PC-3 (cell line): ENCODE results near the gene SMAD7. TPM values are rescaled to one million over a fixed set of nuclear protein-coding genes. Genes with fewer than 3 reads are reported as not detected.
A peak's percentile ranks its signal among the peaks of the same experiment; 100 is the strongest.

Experiments used
- ATAC-seq: fragments of 200-7000 bp; cut with Tn5 transposase; 2 replicates; pipeline ENCODE4 v1.9.1; 2020; ENCODE audit warnings: mild to moderate bottlenecking, moderate library complexity
- BruUV-seq: library from RNA; stranded (reverse); fragments of 400-500 nt; replicated peaks from 2 replicates; lab custom pipeline; 2021; lab: Mats Ljungman, UMichigan
- CTCF ChIA-PET: fragments of 300-600 bp; sonication (Branson Sonifier 250); formaldehyde crosslinking; loops from one replicate; lab custom pipeline; 2022; ENCODE audit warnings: antibody characterized with exemption; lab: Charles Lee
- POLR2A ChIA-PET: fragments of 300-600 bp; sonication (Branson Sonifier 250); formaldehyde crosslinking; loops from one replicate; lab custom pipeline; 2022; ENCODE audit warnings: antibody characterized with exemption; ENCODE audit not compliant: unreplicated experiment; lab: Charles Lee
- DNase-seq: peaks from one replicate; pipeline ENCODE4 v3.0.0-alpha.2; 2015
- H2AFZ ChIP-seq: fragments of 300-600 bp; sonication (generic); 2 replicates; pipeline ENCODE4 v1.6.0; 2016; ENCODE audit warnings: antibody characterized with exemption, low read length
- H3F3A ChIP-seq: fragments of 300-600 bp; sonication (generic); one replicate; pipeline ENCODE4 v1.6.0; 2017; ENCODE audit warnings: antibody characterized with exemption, low read length, control low read depth, mild to moderate bottlenecking; ENCODE audit not compliant: unreplicated experiment
- H3K27ac ChIP-seq: fragments of 300-600 bp; sonication (generic); 2 replicates; pipeline ENCODE4 v1.5.1; 2016; ENCODE audit warnings: mild to moderate bottlenecking, low read length
- H3K27me3 ChIP-seq: fragments of 300-600 bp; sonication (generic); 2 replicates; pipeline ENCODE4 v1.6.1; 2016; ENCODE audit warnings: low read length, mixed read lengths
- H3K36me3 ChIP-seq: fragments of 300-600 bp; sonication (generic); 2 replicates; pipeline ENCODE4 v1.6.1; 2016; ENCODE audit warnings: low read depth, mixed run types, low read length, mixed read lengths
- H3K4me1 ChIP-seq: fragments of 300-600 bp; sonication (generic); 2 replicates; pipeline ENCODE4 v1.5.1; 2016; ENCODE audit warnings: low read length; ENCODE audit not compliant: insufficient read depth
- H3K4me2 ChIP-seq: fragments of 300-600 bp; sonication (generic); 2 replicates; pipeline ENCODE4 v1.6.0; 2016; ENCODE audit warnings: low read length
- H3K4me3 ChIP-seq: fragments of 300-600 bp; sonication (generic); 2 replicates; pipeline ENCODE4 v1.5.1; 2016; ENCODE audit warnings: mild to moderate bottlenecking, low read length, mixed read lengths
- H3K79me2 ChIP-seq: fragments of 300-600 bp; sonication (generic); 2 replicates; pipeline ENCODE4 v1.6.1; 2017; ENCODE audit warnings: low read length, mixed read lengths
- H3K9ac ChIP-seq: fragments of 300-600 bp; sonication (generic); 2 replicates; pipeline ENCODE4 v1.6.0; 2016; ENCODE audit warnings: mild to moderate bottlenecking, low read length
- H3K9me2 ChIP-seq: fragments of 300-600 bp; sonication (generic); replicated peaks from 2 replicates; pipeline ENCODE4 v1.6.1; 2016; ENCODE audit warnings: mixed run types, low read length, mixed read lengths
- H3K9me3 ChIP-seq: fragments of 300-600 bp; sonication (generic); 2 replicates; pipeline ENCODE4 v1.6.1; 2016; ENCODE audit warnings: low read length, mixed read lengths
- H4K20me1 ChIP-seq: fragments of 300-600 bp; sonication (generic); 2 replicates; pipeline ENCODE4 v1.6.1; 2016; ENCODE audit warnings: low read length, mixed read lengths
- CTCF ChIP-seq: fragments of 300-600 bp; sonication (generic); conservative IDR thresholded peaks from 2 replicates; pipeline ENCODE4 v1.5.1; 2017; ENCODE audit warnings: antibody characterized with exemption, low read depth, mild to moderate bottlenecking, low read length
- EZH2 ChIP-seq: fragments of 300-600 bp; sonication (generic); IDR thresholded peaks from one replicate; pipeline ENCODE4 v1.6.1; 2017; ENCODE audit warnings: antibody characterized with exemption, mild to moderate bottlenecking, low read length; ENCODE audit not compliant: unreplicated experiment
- EZH2phosphoT487 ChIP-seq: fragments of 300-600 bp; sonication (generic); IDR thresholded peaks from 2 replicates; pipeline ENCODE4 v1.6.1; 2018; ENCODE audit warnings: mild to moderate bottlenecking, antibody characterized with exemption, low read length, borderline replicate concordance
- intact Hi-C: fragments of 100-400 bp; cut with micrococcal nuclease; formaldehyde crosslinking; loops from 2 replicates; pipeline ENCODE4 v1.9.0; 2023
- total RNA-seq: library from RNA; depleted of rRNA; stranded (reverse); fragments of >200 nt; gene quantifications from 2 replicates; pipeline ENCODE4 v1.2.3, GENCODE V29; 2014

The SMAD7 gene
- total RNA-seq, 1 experiment from 2014 or later = 9.4 TPM

- intact Hi-C loops = no loop called here
- H4K20me1 ChIP-seq = no peaks in the 10 kb centered on the region
- no peak overlapping the region for H2AFZ ChIP-seq
- no peak for ATAC-seq
- ChIA-PET POLR2A (no interaction called here), CTCF (no interaction called here)
- H3K27me3 ChIP-seq = no peaks in the 10 kb centered on the region
- H3K27ac ChIP-seq = no peak overlapping the region
- no peaks in the 10 kb centered on the region for H3K9me2 ChIP-seq
- no peak overlapping the region for H3K4me3 ChIP-seq
- no peaks in the 10 kb centered on the region for H3K4me1 ChIP-seq
- H3K9ac ChIP-seq = no peak overlapping the region
- H3K36me3 ChIP-seq = no peaks in the 10 kb centered on the region
- DNase-seq = no peak
- H3K9me3 ChIP-seq = no peaks in the 10 kb centered on the region
- TF ChIP-seq CTCF = no peak
- TF ChIP-seq EZH2 = no peak
- TF ChIP-seq EZH2phosphoT487 = no peak
- BruUV-seq = no TSS peak
- no peaks in the 10 kb centered on the region for H3K79me2 ChIP-seq
- H3F3A ChIP-seq = no peaks in the 10 kb centered on the region
- no peak overlapping the region for H3K4me2 ChIP-seq
These were observed 27.1 kb upstream of the SMAD7 start for GRCh38 chr18:48977914-48978313.

GRCh38 chr18:48975817-48976649, 25.3 kb upstream of the SMAD7 start:
- H2AFZ ChIP-seq = no peak overlapping the region
- peak overlapping the region; percentile 10; the same call in 1 of the 2 replicates for H3K9ac ChIP-seq
- no peak overlapping the region for H3K27ac ChIP-seq
- ATAC-seq (peak; percentile 84), DNase-seq (peak; percentile 58)
- no peaks in the 10 kb centered on the region for H4K20me1 ChIP-seq
- no peak for TF ChIP-seq CTCF
- TF ChIP-seq EZH2phosphoT487 = no peak
- no peak for TF ChIP-seq EZH2
- intact Hi-C loops = loop anchor here (1.0 kb wide), 1 partner anchor 18 kb away; no protein-coding TSS in a partner anchor
- no peaks in the 10 kb centered on the region for H3K27me3 ChIP-seq
- no peaks in the 10 kb centered on the region for H3K36me3 ChIP-seq
- no peaks in the 10 kb centered on the region for H3K9me3 ChIP-seq
- POLR2A ChIA-PET = no interaction called here
- no peaks in the 10 kb centered on the region for H3K9me2 ChIP-seq
- CTCF ChIA-PET = no interaction called here
- no TSS peak for BruUV-seq
- H3K4me3 ChIP-seq = peak overlapping the region; percentile 61
- H3K4me2 ChIP-seq = peak overlapping the region; percentile 79
- no peaks in the 10 kb centered on the region for H3K4me1 ChIP-seq
- H3F3A ChIP-seq = no peaks in the 10 kb centered on the region
- no peaks in the 10 kb centered on the region for H3K79me2 ChIP-seq

- ChIA-PET POLR2A (no interaction called here), CTCF (no interaction called here)
- Histone ChIP-seq H3K4me1 (no peaks in the 10 kb centered on the region), H3K27ac (no peak overlapping the region), H3K4me3 (peak overlapping the region; percentile 61), H2AFZ (peak overlapping the region; percentile 45; the same call in 1 of the 2 replicates), H4K20me1 (no peaks in the 10 kb centered on the region), H3K9me3 (no peaks in the 10 kb centered on the region), H3K36me3 (no peaks in the 10 kb centered on the region), H3K9me2 (no peaks in the 10 kb centered on the region), H3K27me3 (no peaks in the 10 kb centered on the region), H3K79me2 (no peaks in the 10 kb centered on the region), H3K9ac (peak overlapping the region; percentile 64), H3K4me2 (peak overlapping the region; percentile 79), H3F3A (no peaks in the 10 kb centered on the region)
- ATAC-seq = peak; percentile 14
- intact Hi-C loops = no loop called here
- BruUV-seq = no TSS peak
- TF ChIP-seq CTCF (no peak), EZH2phosphoT487 (no peak), EZH2 (no peak)
- DNase-seq = no peak
These were observed 24.5 kb upstream of the SMAD7 start for GRCh38 chr18:48975120-48975816.
